Measurements from ENCODE around the gene LRRC32. TPM values are rescaled to one million over a fixed set of nuclear protein-coding genes. Genes with fewer than 3 reads are reported as not detected.

The LRRC32 gene
- polyA plus RNA-seq, 3 donors = 1.5 TPM; not detected in 2

- no peaks in the 10 kb centered on the region for H3K79me2 ChIP-seq (ENCODE audit: insufficient read depth, low read length)
- no peak overlapping the region for H3K27ac Mint-ChIP-seq
- no peak overlapping the region for H3K4me3 Mint-ChIP-seq
- TF ChIP-seq CTCF (IDR thresholded peaks at IDR 0.05) = no peak
- H3K27me3 ChIP-seq (ENCODE audit: control insufficient read depth in 2 of 2, insufficient read depth in 2 of 2, low read length in 2 of 2) = peaks cover 0 to 4% of the 10 kb centered on the region in 2 donors
- peaks cover 4 to 23% (median 17%) of the 10 kb centered on the region in 7 donors for H3K9me3 Mint-ChIP-seq
- no peak overlapping the region for H3K27ac ChIP-seq (ENCODE audit: low read depth in 1 of 2, low read length in 2 of 2)
- H3K4me3 ChIP-seq (replicated peaks in 1 of 3; ENCODE audit: low read depth in 2 of 3, low read length in 3 of 3) = no peak overlapping the region
- H3K36me3 Mint-ChIP-seq = no peaks in the 10 kb centered on the region
- no peaks in the 10 kb centered on the region for H4K20me1 ChIP-seq (ENCODE audit: insufficient read depth, low read length)
- intact Hi-C loops (cut with micrococcal nuclease) = no loop called here
- WGBS (ENCODE audit: insufficient coverage) = 100% methylated on average over 2 of the region's 7 CpGs
- no peaks in the 10 kb centered on the region for H3K4me1 ChIP-seq (ENCODE audit: control insufficient read depth in 1 of 2, insufficient read depth in 2 of 2, low read length in 2 of 2)
- no peak overlapping the region for H3K9ac ChIP-seq (ENCODE audit: insufficient read depth, low read length, poor library complexity, severe bottlenecking)
- H3K4me1 Mint-ChIP-seq = peaks cover 11% of the 10 kb centered on the region
- no peaks in the 10 kb centered on the region for H3K36me3 ChIP-seq (replicated peaks in 1 of 2; ENCODE audit: control insufficient read depth in 1 of 2, insufficient read depth in 2 of 2, low read length in 2 of 2)
- peaks cover 6 to 11% (median 10%) of the 10 kb centered on the region in 3 donors for H3K27me3 Mint-ChIP-seq (ENCODE audit: low read depth in 3 of 3)
- H3K4me2 ChIP-seq (replicated peaks; ENCODE audit: extremely low read depth, low read length, poor library complexity, severe bottlenecking) = no peak overlapping the region
- peaks cover 6 to 16% of the 10 kb centered on the region in 2 donors for H3K9me3 ChIP-seq (replicated peaks in 1 of 2; ENCODE audit: control insufficient read depth in 1 of 2, insufficient read depth in 1 of 2, low read length in 2 of 2)
- H2AFZ ChIP-seq (ENCODE audit: insufficient read depth, low read depth, low read length, poor library complexity, severe bottlenecking) = no peak overlapping the region
- no peak for DNase-seq
Observed at GRCh38 chr11:76701294-76702040, 30.9 kb upstream of the LRRC32 start.

- peak overlapping the region in 4 of 7 donors; percentile 16 to 68 (median 50) for H3K27ac Mint-ChIP-seq
- peaks cover 9% of the 10 kb centered on the region for H3K4me1 Mint-ChIP-seq
- no peak overlapping the region for H2AFZ ChIP-seq (ENCODE audit: insufficient read depth, low read depth, low read length, poor library complexity, severe bottlenecking)
Observed at GRCh38 chr11:76700177-76701100, 29.9 kb upstream of the LRRC32 start.

More at GRCh38 chr11:76700177-76701100, 29.9 kb upstream of the LRRC32 start:
- Histone ChIP-seq H3K79me2 (ENCODE audit: insufficient read depth, low read length) (no peaks in the 10 kb centered on the region), H3K36me3 (replicated peaks in 1 of 2; ENCODE audit: control insufficient read depth in 1 of 2, insufficient read depth in 2 of 2, low read length in 2 of 2) (no peaks in the 10 kb centered on the region), H3K4me3 (replicated peaks in 1 of 3; ENCODE audit: low read depth in 2 of 3, low read length in 3 of 3) (no peak overlapping the region), H3K9ac (ENCODE audit: insufficient read depth, low read length, poor library complexity, severe bottlenecking) (no peak overlapping the region), H4K20me1 (ENCODE audit: insufficient read depth, low read length) (no peaks in the 10 kb centered on the region), H3K27ac (ENCODE audit: low read depth in 1 of 2, low read length in 2 of 2) (no peak overlapping the region), H3K4me2 (replicated peaks; ENCODE audit: extremely low read depth, low read length, poor library complexity, severe bottlenecking) (no peak overlapping the region), H3K27me3 (ENCODE audit: control insufficient read depth in 2 of 2, insufficient read depth in 2 of 2, low read length in 2 of 2) (peaks cover 0 to 4% of the 10 kb centered on the region in 2 donors), H3K4me1 (ENCODE audit: control insufficient read depth in 1 of 2, insufficient read depth in 2 of 2, low read length in 2 of 2) (no peaks in the 10 kb centered on the region), H3K9me3 (replicated peaks in 1 of 2; ENCODE audit: control insufficient read depth in 1 of 2, insufficient read depth in 1 of 2, low read length in 2 of 2) (peaks cover 4 to 8% of the 10 kb centered on the region in 2 donors)
- WGBS (ENCODE audit: insufficient coverage) = 9% methylated on average over 13 of the region's 16 CpGs
- peaks cover 3 to 15% (median 11%) of the 10 kb centered on the region in 7 donors for H3K9me3 Mint-ChIP-seq
- no peak for TF ChIP-seq CTCF (IDR thresholded peaks at IDR 0.05)
- peak overlapping the region in 1 of 2 donors; percentile 21 for H3K4me3 Mint-ChIP-seq
- DNase-seq = peak in 1 of 3 donors; percentile 74
- intact Hi-C loops (cut with micrococcal nuclease) = no loop called here
- peaks cover 10 to 19% (median 16%) of the 10 kb centered on the region in 3 donors for H3K27me3 Mint-ChIP-seq (ENCODE audit: low read depth in 3 of 3)
- no peaks in the 10 kb centered on the region for H3K36me3 Mint-ChIP-seq

Data from CD14-positive monocyte (primary cell).